HepG2 (cell line): Measurements from ENCODE around the gene CCDC33. TPM values are rescaled to one million over a fixed set of nuclear protein-coding genes. Genes with fewer than 3 reads are reported as not detected.

Experiments used
- AHR ChIP-seq: IDR thresholded peaks from 2 replicates; pipeline ENCODE4 v1.6.1; 2018; ENCODE audit warnings: missing genetic modification reagents, missing compliant biosample characterization
- CREM ChIP-seq, 2 experiments: sonication (generic) in 1 of 2; formaldehyde crosslinking in 1 of 2; IDR thresholded peaks; 2 replicates each; pipeline versions ENCODE4 v1.4.0 to v1.6.1; 2016 to 2020; ENCODE audit warnings: antibody characterized with exemption in 1 of 2, mild to moderate bottlenecking in 1 of 2, missing genetic modification reagents in 1 of 2
- EZH2 ChIP-seq: conservative IDR thresholded peaks from 2 replicates; pipeline ENCODE4 v1.6.1; 2012; ENCODE audit warnings: mild to moderate bottlenecking, low read depth, low read length, moderate library complexity
- HES4 ChIP-seq: sonication (generic); formaldehyde crosslinking; IDR thresholded peaks from 2 replicates; pipeline ENCODE4 v1.9.0; 2021; ENCODE audit warnings: mild to moderate bottlenecking, missing genetic modification reagents, borderline replicate concordance
- LBX2 ChIP-seq: sonication (generic); formaldehyde crosslinking; IDR thresholded peaks from 2 replicates; pipeline ENCODE4 v1.5.0; 2020; ENCODE audit warnings: missing genetic modification reagents, mild to moderate bottlenecking, borderline replicate concordance
- MAF1 ChIP-seq: sonication (generic); formaldehyde crosslinking; IDR thresholded peaks from 2 replicates; pipeline ENCODE4 v1.5.0; 2020; ENCODE audit warnings: missing genetic modification reagents, borderline replicate concordance
- MLLT10 ChIP-seq: sonication (generic); formaldehyde crosslinking; IDR thresholded peaks from 2 replicates; pipeline ENCODE4 v1.4.0; 2020; ENCODE audit warnings: missing genetic modification reagents
- RELA ChIP-seq: sonication (generic); formaldehyde crosslinking; IDR thresholded peaks from 2 replicates; pipeline ENCODE4 v1.4.0; 2020; ENCODE audit warnings: missing genetic modification reagents
- SP1 ChIP-seq, 2 experiments: fragments of 450-650 bp in 1 of 2; sonication (generic) in 1 of 2; formaldehyde crosslinking in 1 of 2; IDR thresholded peaks; 2 replicates each; pipeline versions ENCODE4 v1.4.0 to v1.6.1; 2016 to 2020; ENCODE audit warnings: missing genetic modification reagents in 1 of 2
- TBX3 ChIP-seq: fragments of 450-650 bp; IDR thresholded peaks from 2 replicates; pipeline ENCODE4 v1.6.1; 2017; ENCODE audit warnings: antibody characterized with exemption, mild to moderate bottlenecking, inconsistent platforms, borderline replicate concordance
- TFAP4 ChIP-seq: sonication (generic); IDR thresholded peaks from 2 replicates; pipeline ENCODE4 v1.6.1; 2016; ENCODE audit warnings: low read depth, borderline replicate concordance
- ZKSCAN8 ChIP-seq: IDR thresholded peaks from 2 replicates; pipeline ENCODE4 v1.6.1; 2016; ENCODE audit warnings: borderline replicate concordance, missing genetic modification reagents, missing compliant biosample characterization
- ZNF225 ChIP-seq: sonication (generic); formaldehyde crosslinking; IDR thresholded peaks from 2 replicates; pipeline ENCODE4 v1.4.0; 2020; ENCODE audit warnings: mild to moderate bottlenecking, missing genetic modification reagents
- ZNF234 ChIP-seq: sonication (generic); formaldehyde crosslinking; conservative IDR thresholded peaks from 2 replicates; pipeline ENCODE4 v1.5.1; 2020; ENCODE audit warnings: mild to moderate bottlenecking, missing genetic modification reagents
- ZNF362 ChIP-seq: sonication (generic); formaldehyde crosslinking; IDR thresholded peaks from 2 replicates; pipeline ENCODE4 v1.4.0; 2020; ENCODE audit warnings: missing genetic modification reagents, mild to moderate bottlenecking, borderline replicate concordance
- ZNF546 ChIP-seq: sonication (generic); formaldehyde crosslinking; conservative IDR thresholded peaks from 2 replicates; pipeline ENCODE4 v1.8.1; 2023; ENCODE audit warnings: mild to moderate bottlenecking, missing genetic modification reagents
- ZNF660 ChIP-seq: sonication (generic); formaldehyde crosslinking; IDR thresholded peaks from 2 replicates; pipeline ENCODE4 v1.5.1; 2020; ENCODE audit warnings: mild to moderate bottlenecking, low read depth, missing genetic modification reagents, borderline replicate concordance
- ZNF704 ChIP-seq: sonication (generic); formaldehyde crosslinking; IDR thresholded peaks from 2 replicates; pipeline ENCODE4 v1.8.1; 2023; ENCODE audit warnings: mild to moderate bottlenecking, inconsistent platforms, moderate library complexity, missing genetic modification reagents, borderline replicate concordance
- ZNF740 ChIP-seq: sonication (generic); formaldehyde crosslinking; IDR thresholded peaks from 2 replicates; pipeline ENCODE4 v1.4.0; 2020; ENCODE audit warnings: missing genetic modification reagents
- ZNF770 ChIP-seq: sonication (generic); formaldehyde crosslinking; IDR thresholded peaks from 2 replicates; pipeline ENCODE4 v1.5.0; 2020; ENCODE audit warnings: mild to moderate bottlenecking, missing genetic modification reagents
- ZNF800 ChIP-seq: sonication (generic); formaldehyde crosslinking; IDR thresholded peaks from 2 replicates; pipeline ENCODE4 v1.4.0; 2020; ENCODE audit warnings: missing genetic modification reagents
- ZNF83 ChIP-seq: sonication (generic); formaldehyde crosslinking; IDR thresholded peaks from 2 replicates; pipeline ENCODE4 v1.4.0; 2020; ENCODE audit warnings: missing genetic modification reagents, mild to moderate bottlenecking, borderline replicate concordance
- polyA plus RNA-seq, 8 experiments: library from polyadenylated mRNA; depleted of rRNA in 3 of 8; stranded (reverse) in 7 of 8; unstranded in 1 of 8; fragments of >200 nt; fragmentation: Illumina TruSeq in 4 of 8; extraction: Trizol in 4 of 8; gene quantifications; 2 replicates each; pipeline versions ENCODE4 v1.2.1 to v1.2.3, GENCODE V29; 2011 to 2016; ENCODE audit warnings: low read depth in 4 of 8, missing spikeins in 1 of 8, mixed read lengths in 1 of 8; ENCODE audit not compliant: insufficient read depth in 1 of 8
- total RNA-seq, 5 experiments: library from RNA; depleted of rRNA; stranded (reverse); fragments of >200 nt; fragmentation: Illumina TruSeq; extraction: Trizol; gene quantifications; 2 replicates each; pipeline ENCODE4 v1.2.3, GENCODE V29; 2016; ENCODE audit warnings: low read depth in 1 of 5

The CCDC33 gene
- total and polyA plus RNA-seq, 2 of the 13 experiments (the other 11 are each of a cell fraction or from before 2014, with no cell fraction given): 0.30 TPM; not detected in 1

- TF ChIP-seq HES4 (CRISPR knock-in tag) (no peak), ZNF225 (CRISPR knock-in tag) (no peak), TBX3 (no peak), ZNF362 (CRISPR knock-in tag) (no peak), ZNF83 (no peak), AHR (no peak), ZNF704 (CRISPR knock-in tag) (no peak), ZNF546 (CRISPR knock-in tag) (no peak), TFAP4 (no peak), ZNF660 (CRISPR knock-in tag) (no peak), RELA (CRISPR knock-in tag) (no peak), CREM (IDR thresholded peaks at IDR 0.05) (no peak), CREM (CRISPR knock-in tag; IDR thresholded peaks at IDR 0.05) (no peak), ZNF740 (CRISPR knock-in tag) (no peak), MLLT10 (CRISPR knock-in tag) (no peak), ZNF800 (no peak), EZH2 (no peak), ZNF770 (no peak), LBX2 (CRISPR knock-in tag) (no peak), SP1 (IDR thresholded peaks at IDR 0.05) (no peak), SP1 (CRISPR knock-in tag; IDR thresholded peaks at IDR 0.05) (no peak), ZKSCAN8 (CRISPR knock-in tag) (no peak), MAF1 (CRISPR knock-in tag) (no peak), ZNF234 (no peak)
Measured at GRCh38 chr15:74265046-74265639, 29.0 kb downstream of the CCDC33 start (continued).
